Dermis microvascular lymphatic vessel endothelial cell (primary cell): ENCODE results near the gene SSBP4. TPM values are rescaled to one million over a fixed set of nuclear protein-coding genes. Genes with fewer than 3 reads are reported as not detected.

Experiments used
- total RNA-seq: library from RNA; depleted of rRNA; stranded (reverse); fragments of >200 nt; gene quantifications from 2 replicates; pipeline ENCODE4 v1.2.1, GENCODE V29; 2014

Gene SSBP4
- total RNA-seq, 1 donor from 2014 or later = 33.9 TPM

Other genes starting within 250 kb of the SSBP4 start
- 4.5 and 6.1 TPM in 2 replicates for gene IFI30, start 245.6 kb upstream of the SSBP4 start, total RNA-seq
- 7.2 and 10.0 TPM in 2 replicates for gene MPV17L2, start 226.2 kb upstream of the SSBP4 start, total RNA-seq
- gene RAB3A, start 215.4 kb upstream of the SSBP4 start, total RNA-seq = 0.39 and 0.76 TPM in 2 replicates
- under 0.01 and 0.13 TPM in 2 replicates for gene PDE4C, start 193.0 kb upstream of the SSBP4 start, total RNA-seq
- 0.13 and 0.25 TPM in 2 replicates for gene IQCN, start 144.9 kb upstream of the SSBP4 start, total RNA-seq
- gene JUND, start 137.8 kb upstream of the SSBP4 start, total RNA-seq = 68.3 and 137 TPM in 2 replicates
- 113 and 130 TPM in 2 replicates for gene LSM4, start 96.3 kb upstream of the SSBP4 start, total RNA-seq
- gene PGPEP1, start 78.8 kb upstream of the SSBP4 start, total RNA-seq = 19.4 and 20.6 TPM in 2 replicates
- 74.8 and 238 TPM in 2 replicates for gene GDF15, start 33.2 kb upstream of the SSBP4 start, total RNA-seq
- gene LRRC25, start 21.8 kb upstream of the SSBP4 start, total RNA-seq = not detected in 2 replicates
- 38.1 and 57.3 TPM in 2 replicates for gene ISYNA1, start 18.7 kb downstream of the SSBP4 start, total RNA-seq
- gene ELL, start 102.7 kb downstream of the SSBP4 start, total RNA-seq = 9.0 and 12.3 TPM in 2 replicates
- 141 and 206 TPM in 2 replicates for gene FKBP8, start 124.2 kb downstream of the SSBP4 start, total RNA-seq
- gene KXD1, start 138.5 kb downstream of the SSBP4 start, total RNA-seq = 54.6 and 70.2 TPM in 2 replicates
- gene UBA52, start 152.5 kb downstream of the SSBP4 start, total RNA-seq = 733 and 1,015 TPM in 2 replicates
- 45.4 and 56.6 TPM in 2 replicates for gene REX1BD, start 169.4 kb downstream of the SSBP4 start, total RNA-seq
- 0.13 TPM in 1 of 2 replicates, not detected in the other for gene CRLF1, start 187.4 kb downstream of the SSBP4 start, total RNA-seq
- under 0.01 TPM in 1 of 2 replicates, not detected in the other for gene TMEM59L, start 193.5 kb downstream of the SSBP4 start, total RNA-seq
- 1.4 and 2.9 TPM in 2 replicates for gene KLHL26, start 217.6 kb downstream of the SSBP4 start, total RNA-seq